NCI-H1694 (cell line): Measurements from ENCODE around the gene MFAP4.

ENCODE experiments used
- DNase-seq: peaks from one replicate; lab custom pipeline; 2025; lab: John Stamatoyannopoulos, UW

MFAP4 gene

DNA sequence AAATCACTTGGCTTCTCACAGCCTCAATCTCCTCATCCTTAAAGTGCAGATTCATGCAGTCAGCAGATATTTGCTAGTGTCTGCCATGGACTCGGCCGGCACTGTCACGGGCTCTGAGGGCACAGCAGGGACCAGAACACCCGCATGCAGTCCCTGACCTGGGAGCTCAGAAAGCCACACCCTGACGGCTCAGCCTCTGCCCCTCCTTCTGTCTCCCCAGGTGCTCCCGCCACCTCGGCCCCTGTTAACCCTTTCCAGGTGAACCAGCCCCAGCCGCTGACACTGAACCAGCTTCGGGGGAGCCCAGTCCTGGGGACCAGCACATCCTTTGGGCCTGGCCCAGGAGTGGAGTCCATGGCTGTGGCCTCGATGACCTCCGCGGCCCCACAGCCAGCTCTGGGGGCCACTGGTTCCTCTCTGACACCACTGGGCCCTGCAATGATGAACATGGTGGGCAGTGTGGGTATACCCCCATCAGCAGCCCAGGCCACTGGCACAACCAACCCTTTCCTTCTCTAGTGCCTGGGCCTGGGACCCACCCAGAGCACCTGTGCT lies 53.2 kb downstream of the MFAP4 start:
- DNase-seq: no peak
